ENCODE measurements around the gene CYP39A1. TPM values are rescaled to one million over a fixed set of nuclear protein-coding genes. Genes with fewer than 3 reads are reported as not detected.

Gene CYP39A1
- total RNA-seq, 1 donor from 2014 or later = 0.29 TPM

DNA sequence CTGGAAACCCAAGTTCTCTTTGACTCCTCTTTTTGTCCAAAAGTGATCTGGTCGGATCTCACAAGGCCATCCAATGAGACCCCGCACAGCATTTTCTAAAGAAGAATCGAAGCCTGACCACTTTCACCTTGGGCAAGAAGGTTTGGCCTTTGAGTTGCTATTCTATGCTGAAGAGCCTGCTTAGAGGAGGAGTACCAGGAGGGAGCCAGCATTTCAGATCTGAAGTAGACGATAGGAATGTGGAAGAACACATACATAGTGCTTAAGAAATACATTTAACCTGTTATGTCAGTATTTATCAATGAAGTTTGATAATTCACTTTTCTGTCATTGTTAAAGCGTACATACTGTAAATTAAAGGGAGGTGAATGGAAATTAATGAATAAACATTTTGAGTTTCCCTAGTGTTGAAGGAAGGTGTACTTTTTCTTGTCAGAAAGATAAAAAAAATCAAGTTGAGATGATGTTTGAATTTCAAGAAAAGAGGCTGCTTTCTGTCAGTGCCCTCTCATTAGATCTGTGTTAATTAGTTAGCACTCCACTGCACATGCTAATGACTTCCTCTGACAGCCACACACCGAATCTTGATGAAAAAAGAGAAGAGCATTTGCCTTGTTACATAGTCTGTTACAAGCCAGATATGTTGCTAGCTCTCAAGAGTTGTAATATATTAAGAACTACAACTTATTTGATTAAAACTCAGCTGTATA is 24.1 kb upstream of the CYP39A1 start:
- TF ChIP-seq, protein P1, sequence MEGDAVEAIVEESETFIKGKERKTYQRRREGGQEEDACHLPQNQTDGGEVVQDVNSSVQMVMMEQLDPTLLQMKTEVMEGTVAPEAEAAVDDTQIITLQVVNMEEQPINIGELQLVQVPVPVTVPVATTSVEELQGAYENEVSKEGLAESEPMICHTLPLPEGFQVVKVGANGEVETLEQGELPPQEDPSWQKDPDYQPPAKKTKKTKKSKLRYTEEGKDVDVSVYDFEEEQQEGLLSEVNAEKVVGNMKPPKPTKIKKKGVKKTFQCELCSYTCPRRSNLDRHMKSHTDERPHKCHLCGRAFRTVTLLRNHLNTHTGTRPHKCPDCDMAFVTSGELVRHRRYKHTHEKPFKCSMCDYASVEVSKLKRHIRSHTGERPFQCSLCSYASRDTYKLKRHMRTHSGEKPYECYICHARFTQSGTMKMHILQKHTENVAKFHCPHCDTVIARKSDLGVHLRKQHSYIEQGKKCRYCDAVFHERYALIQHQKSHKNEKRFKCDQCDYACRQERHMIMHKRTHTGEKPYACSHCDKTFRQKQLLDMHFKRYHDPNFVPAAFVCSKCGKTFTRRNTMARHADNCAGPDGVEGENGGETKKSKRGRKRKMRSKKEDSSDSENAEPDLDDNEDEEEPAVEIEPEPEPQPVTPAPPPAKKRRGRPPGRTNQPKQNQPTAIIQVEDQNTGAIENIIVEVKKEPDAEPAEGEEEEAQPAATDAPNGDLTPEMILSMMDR (IDR thresholded peaks at IDR 0.05; ENCODE audit: insufficient read depth, low read length, poor library complexity, severe bottlenecking) = no peak
- H3K27me3 ChIP-seq (ENCODE audit: control insufficient read depth, insufficient read depth, low read length) = no peaks in the 10 kb centered on the region
- H3K4me3 ChIP-seq (ENCODE audit: low read depth, low read length) = no peak overlapping the region
- DNase-seq (ENCODE audit: low read depth) = no peak
- H3K36me3 ChIP-seq (ENCODE audit: control insufficient read depth, insufficient read depth, low read length) = no peaks in the 10 kb centered on the region

DNA sequence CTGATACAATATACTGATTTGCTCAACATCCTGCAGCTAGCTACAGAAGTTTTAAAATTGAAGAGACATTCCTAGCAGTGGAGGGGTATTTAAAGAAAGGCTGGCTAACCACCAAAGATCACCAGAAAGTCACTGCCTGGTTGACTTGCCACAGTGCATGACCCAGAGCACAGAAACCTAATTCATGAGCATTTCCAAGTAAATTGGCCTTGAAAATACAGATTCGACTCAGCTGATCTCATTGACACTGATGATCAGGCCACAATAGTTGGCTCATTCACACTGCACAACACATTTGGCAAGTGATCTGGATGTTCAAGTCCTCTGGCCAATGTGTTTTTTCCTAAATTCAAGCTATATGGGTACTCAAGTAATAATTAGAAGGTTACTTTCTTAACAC is 21.8 kb upstream of the CYP39A1 start:
- H3K4me3 ChIP-seq (ENCODE audit: low read depth, low read length) = no peak overlapping the region
- no peaks in the 10 kb centered on the region for H3K36me3 ChIP-seq (ENCODE audit: control insufficient read depth, insufficient read depth, low read length)
- no peak for DNase-seq (ENCODE audit: low read depth)
- TF ChIP-seq, protein P1 (IDR thresholded peaks at IDR 0.05; ENCODE audit: insufficient read depth, low read length, poor library complexity, severe bottlenecking) = no peak
- H3K27me3 ChIP-seq (ENCODE audit: control insufficient read depth, insufficient read depth, low read length) = no peaks in the 10 kb centered on the region

DNA sequence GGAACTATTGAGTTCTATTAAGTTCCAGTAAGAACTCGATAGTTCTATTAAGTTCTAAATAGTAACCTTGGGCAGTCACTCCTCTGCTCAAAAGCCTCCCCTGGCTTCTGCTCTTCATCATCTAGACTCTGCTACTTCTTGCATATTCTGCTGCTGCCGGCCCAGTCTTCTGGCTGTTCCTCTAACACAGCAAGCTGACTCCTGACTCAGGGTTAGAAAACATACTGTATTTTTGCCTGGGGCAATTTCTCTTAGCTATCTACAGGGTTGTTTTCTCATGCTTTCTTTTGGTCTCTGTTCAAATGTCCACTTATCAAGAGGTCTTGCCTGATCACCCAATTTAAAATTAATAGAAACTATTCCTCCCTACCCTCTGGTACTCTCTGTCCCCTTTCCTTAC is 14.8 kb upstream of the CYP39A1 start:
- H3K27me3 ChIP-seq (ENCODE audit: control insufficient read depth, insufficient read depth, low read length) = no peaks in the 10 kb centered on the region
- DNase-seq (ENCODE audit: low read depth) = no peak
- H3K4me3 ChIP-seq (ENCODE audit: low read depth, low read length) = no peak overlapping the region
- H3K36me3 ChIP-seq (ENCODE audit: control insufficient read depth, insufficient read depth, low read length) = no peaks in the 10 kb centered on the region
- TF ChIP-seq, protein P1 (IDR thresholded peaks at IDR 0.05; ENCODE audit: insufficient read depth, low read length, poor library complexity, severe bottlenecking) = no peak

DNA sequence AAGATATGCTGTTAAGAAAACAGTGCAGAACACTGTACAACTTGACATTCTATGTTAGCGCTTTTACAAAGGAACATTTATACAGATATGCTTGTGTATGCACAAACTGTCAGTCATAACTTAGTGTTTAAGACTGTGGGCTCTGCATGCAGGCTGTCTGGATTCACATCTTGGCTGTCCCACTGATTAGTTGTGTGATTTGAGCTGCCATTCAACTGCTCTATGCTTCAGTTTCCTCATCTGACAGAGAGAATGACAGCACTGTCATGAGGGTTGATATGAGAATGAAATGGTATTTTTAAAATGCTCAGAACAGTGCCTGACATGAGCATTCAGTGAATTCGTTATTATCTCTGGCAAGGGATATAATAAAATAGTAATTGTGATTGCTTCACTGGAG is 8.9 kb upstream of the CYP39A1 start:
- Histone ChIP-seq H3K4me3 (ENCODE audit: low read depth, low read length) (no peak overlapping the region), H3K36me3 (ENCODE audit: control insufficient read depth, insufficient read depth, low read length) (no peaks in the 10 kb centered on the region), H3K27me3 (ENCODE audit: control insufficient read depth, insufficient read depth, low read length) (no peaks in the 10 kb centered on the region)
- TF ChIP-seq, protein P1 (IDR thresholded peaks at IDR 0.05; ENCODE audit: insufficient read depth, low read length, poor library complexity, severe bottlenecking) = no peak
- no peak for DNase-seq (ENCODE audit: low read depth)

DNA sequence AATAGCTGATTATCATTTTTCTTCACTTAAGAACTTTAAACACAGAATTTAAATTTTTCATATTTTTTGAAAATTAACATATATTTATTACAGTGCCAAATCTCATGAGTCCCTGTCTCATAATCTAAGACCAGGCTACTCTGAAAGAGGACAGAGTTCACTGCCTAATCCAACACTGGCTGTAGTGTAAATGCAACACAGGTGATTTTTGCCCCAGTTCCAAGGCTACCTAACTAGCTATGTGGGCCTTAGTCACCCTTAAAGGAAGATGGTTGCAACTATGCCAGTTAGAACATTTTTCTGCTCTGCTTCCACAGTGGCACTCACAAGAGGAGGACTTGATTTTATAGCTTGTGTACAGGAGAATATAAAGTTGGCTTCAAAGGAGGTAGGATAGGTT is 5.0 kb upstream of the CYP39A1 start:
- TF ChIP-seq, protein P1 (IDR thresholded peaks at IDR 0.05; ENCODE audit: insufficient read depth, low read length, poor library complexity, severe bottlenecking) = no peak

DNA sequence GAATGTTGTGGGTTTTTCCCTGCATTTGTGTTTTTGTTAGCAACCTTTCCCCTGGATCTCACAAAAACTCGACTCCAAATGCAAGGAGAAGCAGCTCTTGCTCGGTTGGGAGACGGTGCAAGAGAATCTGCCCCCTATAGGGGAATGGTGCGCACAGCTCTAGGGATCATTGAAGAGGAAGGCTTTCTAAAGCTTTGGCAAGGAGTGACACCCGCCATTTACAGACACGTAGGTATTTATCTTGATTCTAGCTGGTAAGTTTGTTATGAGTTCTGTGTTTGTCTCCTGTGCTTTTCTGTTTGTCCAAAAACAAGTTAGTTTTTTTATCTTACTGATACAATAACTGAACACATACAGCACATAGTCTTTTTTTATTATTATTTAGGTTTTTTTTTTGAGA is 3.2 kb upstream of the CYP39A1 start:
- TF ChIP-seq, protein P1 (IDR thresholded peaks at IDR 0.05; ENCODE audit: insufficient read depth, low read length, poor library complexity, severe bottlenecking) = peak; percentile 44
- Histone ChIP-seq H3K4me3 (ENCODE audit: low read depth, low read length) (no peak overlapping the region), H3K27me3 (ENCODE audit: control insufficient read depth, insufficient read depth, low read length) (no peaks in the 10 kb centered on the region), H3K36me3 (ENCODE audit: control insufficient read depth, insufficient read depth, low read length) (no peaks in the 10 kb centered on the region)
- no peak for DNase-seq (ENCODE audit: low read depth)

More for the DNA sequence above, 5.0 kb upstream of the CYP39A1 start:
- H3K27me3 ChIP-seq (ENCODE audit: control insufficient read depth, insufficient read depth, low read length) = no peaks in the 10 kb centered on the region
- no peak overlapping the region for H3K4me3 ChIP-seq (ENCODE audit: low read depth, low read length)
- H3K36me3 ChIP-seq (ENCODE audit: control insufficient read depth, insufficient read depth, low read length) = no peaks in the 10 kb centered on the region
- no peak for DNase-seq (ENCODE audit: low read depth)

All from kidney epithelial cell (primary cell).